CD14-positive monocyte (primary cell): ENCODE results near the gene CFAP43. TPM values are rescaled to one million over a fixed set of nuclear protein-coding genes. Genes with fewer than 3 reads are reported as not detected.

Experiments
- DNase-seq, 3 donors: peaks; one replicate each; pipeline ENCODE4 v3.0.0-alpha.2; 2011 to 2022
- H2AFZ ChIP-seq: 2 replicates; pipeline ENCODE4 v1.6.0; 2012; ENCODE audit warnings: mild to moderate bottlenecking, low read depth, low read length, inconsistent platforms; ENCODE audit not compliant: insufficient read depth, poor library complexity, severe bottlenecking
- H3K27ac ChIP-seq, 2 donors: 1 replicate in 1 of 2; 2 replicates in 1 of 2; pipeline ENCODE4 v1.5.1; 2012 to 2013; ENCODE audit warnings: low read length in 2 of 2, control low read depth in 1 of 2, inconsistent platforms in 1 of 2, low read depth in 1 of 2, mild to moderate bottlenecking in 1 of 2
- H3K27me3 ChIP-seq, 2 donors: one replicate each; pipeline versions ENCODE4 v1.6.0 to v1.6.1; 2011 to 2013; ENCODE audit warnings: low read length in 2 of 2; ENCODE audit not compliant: control insufficient read depth in 2 of 2, insufficient read depth in 2 of 2
- H3K36me3 ChIP-seq, 2 donors: replicated peaks in 1 of 2; 1 replicate in 1 of 2; 2 replicates in 1 of 2; pipeline versions ENCODE4 v1.5.1 to v1.6.1; 2012 to 2013; ENCODE audit warnings: low read length in 2 of 2, control low read depth in 1 of 2, inconsistent platforms in 1 of 2, mild to moderate bottlenecking in 1 of 2; ENCODE audit not compliant: insufficient read depth in 2 of 2, control insufficient read depth in 1 of 2
- H3K4me1 ChIP-seq, 2 donors: 1 replicate in 1 of 2; 2 replicates in 1 of 2; pipeline versions ENCODE4 v1.5.1 to v1.6.1; 2012 to 2013; ENCODE audit warnings: low read length in 2 of 2, control low read depth in 1 of 2, inconsistent platforms in 1 of 2, mild to moderate bottlenecking in 1 of 2, moderate library complexity in 1 of 2; ENCODE audit not compliant: insufficient read depth in 2 of 2, control insufficient read depth in 1 of 2
- H3K4me2 ChIP-seq: replicated peaks from 2 replicates; pipeline ENCODE3; 2012; ENCODE audit warnings: low read length, moderate library complexity, mild to moderate bottlenecking; ENCODE audit not compliant: poor library complexity, severe bottlenecking; ENCODE audit errors: extremely low read depth
- H3K4me3 ChIP-seq, 3 experiments: fragments of 200-600 bp in 1 of 3; sonication (generic) in 1 of 3; replicated peaks in 1 of 3; 1 replicate in 2 of 3; 2 replicates in 1 of 3; pipeline ENCODE4 v1.5.1; 2011 to 2013; ENCODE audit warnings: low read length in 3 of 3, mild to moderate bottlenecking in 3 of 3, control low read depth in 2 of 3, low read depth in 2 of 3, inconsistent platforms in 1 of 3, moderate library complexity in 1 of 3
- H3K79me2 ChIP-seq: 2 replicates; pipeline ENCODE4 v1.6.0; 2012; ENCODE audit warnings: mild to moderate bottlenecking, control low read depth, inconsistent platforms, low read length, moderate library complexity; ENCODE audit not compliant: insufficient read depth
- H3K9ac ChIP-seq: 2 replicates; pipeline ENCODE4 v1.6.0; 2017; ENCODE audit warnings: low read length, mild to moderate bottlenecking; ENCODE audit not compliant: insufficient read depth, poor library complexity, severe bottlenecking
- H3K9me3 ChIP-seq, 2 donors: replicated peaks in 1 of 2; 1 replicate in 1 of 2; 2 replicates in 1 of 2; pipeline versions ENCODE4 v1.5.1 to v1.6.1; 2012 to 2013; ENCODE audit warnings: low read length in 2 of 2, control low read depth in 1 of 2; ENCODE audit not compliant: control insufficient read depth in 1 of 2, insufficient read depth in 1 of 2
- H4K20me1 ChIP-seq: 2 replicates; pipeline ENCODE4 v1.6.0; 2012; ENCODE audit warnings: mild to moderate bottlenecking, low read length, control low read depth, moderate library complexity; ENCODE audit not compliant: insufficient read depth
- H3K27ac Mint-ChIP-seq, 7 donors: one replicate each; pipeline ENCODE4 v1.8.0; 2020; ENCODE audit warnings: mild to moderate bottlenecking in 7 of 7, mixed read lengths in 7 of 7, moderate library complexity in 6 of 7, inconsistent platforms in 2 of 7
- H3K27me3 Mint-ChIP-seq, 3 donors: one replicate each; pipeline ENCODE4 v1.8.0; 2021 to 2022; ENCODE audit warnings: low read depth in 3 of 3, mild to moderate bottlenecking in 3 of 3, mixed read lengths in 3 of 3, moderate library complexity in 3 of 3, inconsistent platforms in 1 of 3
- H3K36me3 Mint-ChIP-seq, 2 donors: one replicate each; pipeline ENCODE4 v1.8.0; 2020; ENCODE audit warnings: mixed read lengths in 2 of 2, inconsistent platforms in 1 of 2, mild to moderate bottlenecking in 1 of 2
- H3K4me1 Mint-ChIP-seq: one replicate; pipeline ENCODE4 v1.8.0; 2020; ENCODE audit warnings: mild to moderate bottlenecking, mixed read lengths
- H3K4me3 Mint-ChIP-seq, 2 donors: one replicate each; pipeline ENCODE4 v1.8.0; 2020; ENCODE audit warnings: mild to moderate bottlenecking in 2 of 2, mixed read lengths in 2 of 2, moderate library complexity in 1 of 2
- H3K9me3 Mint-ChIP-seq, 7 donors: one replicate each; pipeline ENCODE4 v1.8.0; 2020 to 2022; ENCODE audit warnings: mixed read lengths in 7 of 7, mild to moderate bottlenecking in 6 of 7, moderate library complexity in 6 of 7, inconsistent platforms in 2 of 7
- CTCF ChIP-seq: fragments of 200-600 bp; IDR thresholded peaks from one replicate; pipeline ENCODE4 v1.8.0; 2022; ENCODE audit warnings: antibody characterized with exemption, mild to moderate bottlenecking
- WGBS: methylation state at CpG from one replicate; pipeline ENCODE4 v1.1.5; 2013; ENCODE audit warnings: missing lambda C conversion rate; ENCODE audit not compliant: insufficient coverage; 5-methylcytosine and 5-hydroxymethylcytosine counted together
- intact Hi-C, 2 donors: fragments of 100-400 bp; cut with micrococcal nuclease; formaldehyde crosslinking; loops; one replicate each; pipeline versions ENCODE4 v1.15.0 to v1.15.1; 2023
- polyA plus RNA-seq, 3 donors: library from polyadenylated mRNA; depleted of rRNA in 1 of 3; unstranded in 2 of 3; stranded (reverse) in 1 of 3; fragments of 300-500 nt in 2 of 3; fragments of >200 nt in 1 of 3; fragmentation: Illumina TruSeq in 2 of 3; gene quantifications; 1 replicate in 2 of 3; 2 replicates in 1 of 3; pipeline ENCODE4 v1.2.3, GENCODE V29; 2012 to 2021

Gene CFAP43
- polyA plus RNA-seq, 3 donors = 0.06 TPM; not detected in 2

- no peak overlapping the region for H3K27ac Mint-ChIP-seq
- no peak for DNase-seq
- Histone ChIP-seq H3K79me2 (no peaks in the 10 kb centered on the region), H3K4me3 (no peak overlapping the region), H3K9me3 (no peaks in the 10 kb centered on the region), H4K20me1 (no peaks in the 10 kb centered on the region), H2AFZ (no peak overlapping the region), H3K27me3 (peaks cover 0 to 2% of the 10 kb centered on the region in 2 donors), H3K36me3 (no peaks in the 10 kb centered on the region), H3K27ac (no peak overlapping the region), H3K9ac (no peak overlapping the region), H3K4me1 (peaks cover 0 to 5% of the 10 kb centered on the region in 2 donors), H3K4me2 (no peak overlapping the region)
- WGBS = 100% methylated on average over 3 of the region's 3 CpGs
- no peaks in the 10 kb centered on the region for H3K36me3 Mint-ChIP-seq
- no peak overlapping the region for H3K4me3 Mint-ChIP-seq
- peaks cover 0 to 3% (median 0%) of the 10 kb centered on the region in 7 donors for H3K9me3 Mint-ChIP-seq
- H3K27me3 Mint-ChIP-seq = peaks cover 5 to 13% (median 13%) of the 10 kb centered on the region in 3 donors
- no peak for TF ChIP-seq CTCF
- intact Hi-C loops = no loop called here
- H3K4me1 Mint-ChIP-seq = peaks cover 13% of the 10 kb centered on the region
Measured at GRCh38 chr10:104216631-104217030, 15.5 kb downstream of the CFAP43 start.

DNA sequence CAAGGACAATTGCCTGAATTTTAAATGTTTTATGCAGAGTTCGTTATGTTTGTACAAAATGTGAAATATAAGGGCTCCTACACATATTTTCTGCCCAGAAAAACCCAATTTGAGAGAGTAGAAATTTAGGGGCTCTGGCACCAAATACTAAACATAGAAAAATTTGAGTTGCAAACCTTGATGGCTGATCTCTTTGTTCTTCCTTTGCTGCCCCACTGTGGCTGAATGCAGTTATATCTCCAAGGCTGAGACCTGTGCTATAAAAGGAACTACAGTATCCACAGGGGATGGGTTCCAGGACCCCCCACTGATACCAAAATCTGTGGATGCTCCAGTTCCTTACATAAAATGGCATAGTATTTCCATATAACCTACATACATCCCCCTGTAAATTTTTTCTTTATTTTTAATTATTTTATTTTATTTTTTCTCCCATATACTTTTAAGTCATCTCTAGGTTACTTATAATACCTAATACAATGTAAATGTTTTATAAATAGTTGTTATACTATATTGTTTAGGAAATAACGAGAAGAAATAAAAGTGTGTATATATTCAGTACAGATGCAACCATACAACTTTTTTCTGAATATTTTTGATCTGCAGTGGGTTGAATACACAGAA lies 22.5 kb downstream of the CFAP43 start:
- H3K4me3 Mint-ChIP-seq = no peak overlapping the region
- DNase-seq = peak in 2 of 3 donors; percentile 22 to 25

More for the DNA sequence above, 22.5 kb downstream of the CFAP43 start:
- Histone ChIP-seq H3K27me3 (no peaks in the 10 kb centered on the region), H3K4me3 (no peak overlapping the region), H2AFZ (no peak overlapping the region), H4K20me1 (no peaks in the 10 kb centered on the region), H3K4me2 (no peak overlapping the region), H3K27ac (no peak overlapping the region), H3K4me1 (no peaks in the 10 kb centered on the region), H3K9me3 (no peaks in the 10 kb centered on the region), H3K79me2 (no peaks in the 10 kb centered on the region), H3K36me3 (no peaks in the 10 kb centered on the region), H3K9ac (no peak overlapping the region)
- intact Hi-C loops = loop anchor here (10.0 kb wide), 2 partner anchors 155 to 315 kb away; no protein-coding TSS in a partner anchor
- Mint-ChIP-seq H3K27ac (no peak overlapping the region), H3K27me3 (peaks cover 0 to 4% (median 0%) of the 10 kb centered on the region in 3 donors), H3K36me3 (no peaks in the 10 kb centered on the region), H3K9me3 (no peaks in the 10 kb centered on the region), H3K4me1 (peaks cover 2% of the 10 kb centered on the region)
- peak; percentile 59 for TF ChIP-seq CTCF
- no CpG with 5 or more reads among the region's 2 CpGs for WGBS
